Activated naive CD8-positive, alpha-beta T cell treated with anti-CD3 and anti-CD28 coated beads, Interleukin-2, amount 50 U/mL, for 24 hours (primary cell): ENCODE data around the gene TP63.

Experiments
- ATAC-seq: fragments of 150-1000 bp; cut with Tn5 transposase; one replicate; pipeline ENCODE4 v1.10.0; 2021
- DNase-seq: peaks from one replicate; pipeline ENCODE4 v3.0.0; 2021
- H3K27ac Mint-ChIP-seq: one replicate; pipeline ENCODE4 v1.8.0; 2021; ENCODE audit warnings: mild to moderate bottlenecking, mixed read lengths
- H3K27me3 Mint-ChIP-seq: one replicate; pipeline ENCODE4 v1.8.0; 2021; ENCODE audit warnings: mixed read lengths
- H3K36me3 Mint-ChIP-seq: one replicate; pipeline ENCODE4 v1.8.0; 2021; ENCODE audit warnings: low read depth, mixed read lengths
- H3K4me1 Mint-ChIP-seq: one replicate; pipeline ENCODE4 v1.8.0; 2021; ENCODE audit warnings: mixed read lengths
- H3K4me3 Mint-ChIP-seq: one replicate; pipeline ENCODE4 v1.8.0; 2021; ENCODE audit warnings: mild to moderate bottlenecking, moderate library complexity, mixed read lengths
- H3K9me3 Mint-ChIP-seq: one replicate; pipeline ENCODE4 v1.8.0; 2021; ENCODE audit warnings: mixed read lengths

Gene TP63

DNA sequence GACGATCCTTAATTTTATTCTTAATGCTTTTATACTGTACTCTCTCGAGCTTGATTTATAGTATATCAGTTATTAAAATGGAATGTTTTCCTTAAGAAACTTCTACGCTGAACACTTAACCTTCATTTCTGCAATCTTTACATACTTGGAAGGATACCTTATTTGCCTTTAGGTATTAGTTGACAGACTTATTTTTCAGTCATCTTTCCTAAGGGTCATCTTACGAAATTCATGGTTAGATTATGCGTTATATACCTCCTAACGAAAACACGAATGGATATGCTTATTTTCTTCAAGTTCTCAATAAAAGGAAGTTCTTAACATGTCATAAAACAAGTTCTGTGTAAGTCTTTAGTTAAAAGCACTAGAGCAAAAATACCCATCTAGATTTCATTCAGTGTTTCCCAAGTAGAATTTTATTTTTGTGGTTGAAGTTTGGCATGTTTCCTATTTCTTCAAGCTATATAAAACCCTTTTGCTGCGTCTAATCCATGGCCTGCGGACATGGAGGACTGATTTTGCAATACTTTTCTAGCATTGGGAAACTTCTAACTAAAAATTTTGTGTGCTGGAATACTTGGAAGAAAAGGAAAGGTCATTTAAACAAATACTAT lies 231.3 kb downstream of the TP63 start:
- ATAC-seq (no peak), DNase-seq (no peak)
- no peak overlapping the region for H3K4me3 Mint-ChIP-seq
- no peaks in the 10 kb centered on the region for H3K36me3 Mint-ChIP-seq
- H3K4me1 Mint-ChIP-seq = no peaks in the 10 kb centered on the region
- H3K27me3 Mint-ChIP-seq = peaks cover 2% of the 10 kb centered on the region
- H3K9me3 Mint-ChIP-seq = no peaks in the 10 kb centered on the region
- no peak overlapping the region for H3K27ac Mint-ChIP-seq

- DNase-seq (no peak), ATAC-seq (no peak)
- Mint-ChIP-seq H3K4me1 (no peaks in the 10 kb centered on the region), H3K27ac (no peak overlapping the region), H3K9me3 (no peaks in the 10 kb centered on the region), H3K27me3 (peaks cover 2% of the 10 kb centered on the region), H3K36me3 (no peaks in the 10 kb centered on the region), H3K4me3 (no peak overlapping the region)
These were observed 231.8 kb downstream of the TP63 start for GRCh38 chr3:189863031-189863430.

DNA sequence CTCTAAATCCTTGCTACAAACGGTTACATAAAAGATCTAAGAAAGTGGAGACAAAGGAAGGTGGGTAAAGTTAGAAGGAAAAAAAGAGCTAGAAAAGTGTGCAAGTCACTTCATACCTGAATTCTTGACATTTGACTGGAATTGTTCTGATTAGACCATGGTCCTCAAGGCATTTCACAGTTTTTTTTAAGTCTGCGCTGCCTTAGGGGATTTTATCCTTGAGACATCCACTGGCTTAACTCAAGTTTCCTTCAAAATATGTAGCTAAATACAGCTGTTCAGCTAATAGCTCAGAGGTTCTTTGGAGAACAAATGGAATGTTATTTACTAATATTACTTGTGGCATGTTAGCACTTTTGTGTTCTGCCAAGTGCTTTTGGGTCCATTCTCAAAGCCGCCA lies 236.9 kb downstream of the TP63 start:
- H3K27me3 Mint-ChIP-seq = peaks cover 2% of the 10 kb centered on the region
- no peak overlapping the region for H3K4me3 Mint-ChIP-seq
- DNase-seq (no peak), ATAC-seq (no peak)
- H3K27ac Mint-ChIP-seq = no peak overlapping the region
- no peaks in the 10 kb centered on the region for H3K4me1 Mint-ChIP-seq
- H3K9me3 Mint-ChIP-seq = no peaks in the 10 kb centered on the region
- H3K36me3 Mint-ChIP-seq = no peaks in the 10 kb centered on the region

DNA sequence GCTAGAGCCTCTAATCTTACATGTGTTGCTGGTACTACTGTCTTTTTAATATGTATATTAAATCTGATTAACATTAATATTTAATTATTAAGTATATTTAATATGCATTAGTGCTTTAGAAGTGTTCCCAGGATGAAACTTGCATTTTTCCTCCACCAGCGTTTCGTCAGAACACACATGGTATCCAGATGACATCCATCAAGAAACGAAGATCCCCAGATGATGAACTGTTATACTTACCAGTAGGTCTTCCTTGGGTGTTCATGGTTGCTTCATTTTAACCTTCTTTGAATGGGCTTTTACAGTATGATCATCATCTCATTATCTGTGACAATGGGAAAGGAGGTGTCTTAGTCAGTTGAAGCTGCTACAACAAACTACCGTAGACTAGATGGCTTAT lies 238.0 kb downstream of the TP63 start:
- no peaks in the 10 kb centered on the region for H3K9me3 Mint-ChIP-seq
- ATAC-seq (no peak), DNase-seq (no peak)
- H3K27ac Mint-ChIP-seq = no peak overlapping the region
- no peak overlapping the region for H3K4me3 Mint-ChIP-seq
- H3K36me3 Mint-ChIP-seq = no peaks in the 10 kb centered on the region
- no peaks in the 10 kb centered on the region for H3K4me1 Mint-ChIP-seq
- peaks cover 2% of the 10 kb centered on the region for H3K27me3 Mint-ChIP-seq

GRCh38 chr3:189871418-189871817 lies 240.2 kb downstream of the TP63 start:
- no peaks in the 10 kb centered on the region for H3K36me3 Mint-ChIP-seq
- H3K9me3 Mint-ChIP-seq = no peaks in the 10 kb centered on the region
- ATAC-seq (no peak), DNase-seq (no peak)
- H3K4me3 Mint-ChIP-seq = no peak overlapping the region
- no peaks in the 10 kb centered on the region for H3K4me1 Mint-ChIP-seq
- no peak overlapping the region for H3K27ac Mint-ChIP-seq
- peaks cover 2% of the 10 kb centered on the region for H3K27me3 Mint-ChIP-seq

DNA sequence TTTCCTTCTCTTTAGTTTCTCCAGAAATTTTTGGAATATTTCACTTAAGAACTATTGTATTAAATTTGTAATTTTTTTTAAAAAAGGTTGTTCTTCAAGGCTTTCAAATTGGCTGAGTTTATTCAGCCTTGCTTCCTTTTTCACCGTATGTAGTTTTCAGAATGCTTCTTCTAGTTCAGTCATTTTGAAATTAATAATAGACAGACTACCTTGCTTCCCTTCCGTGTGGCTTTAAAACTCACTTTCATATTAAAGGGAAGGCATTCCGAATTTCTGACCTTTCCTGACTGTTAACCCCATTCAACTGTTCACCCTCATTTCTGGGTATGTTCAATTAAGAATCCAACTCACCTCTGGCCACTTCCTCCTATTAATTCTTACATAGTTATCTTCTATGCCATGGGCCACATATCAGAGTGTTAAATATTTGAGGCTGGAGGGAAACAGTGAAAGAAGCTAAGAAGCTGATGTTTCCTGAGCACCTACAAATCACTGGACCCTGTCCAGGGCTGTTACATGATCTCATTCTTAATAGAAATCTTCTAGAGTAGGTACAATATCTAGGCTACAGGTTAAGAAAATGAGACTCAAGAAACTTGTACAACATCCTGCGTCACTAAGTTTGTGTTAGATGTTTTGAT lies 252.0 kb downstream of the TP63 start:
- peaks cover 7% of the 10 kb centered on the region for H3K27me3 Mint-ChIP-seq
- no peak for DNase-seq
- no peaks in the 10 kb centered on the region for H3K36me3 Mint-ChIP-seq
- no peaks in the 10 kb centered on the region for H3K9me3 Mint-ChIP-seq
- no peaks in the 10 kb centered on the region for H3K4me1 Mint-ChIP-seq
- no peak overlapping the region for H3K27ac Mint-ChIP-seq
- no peak overlapping the region for H3K4me3 Mint-ChIP-seq
- no peak for ATAC-seq

DNA sequence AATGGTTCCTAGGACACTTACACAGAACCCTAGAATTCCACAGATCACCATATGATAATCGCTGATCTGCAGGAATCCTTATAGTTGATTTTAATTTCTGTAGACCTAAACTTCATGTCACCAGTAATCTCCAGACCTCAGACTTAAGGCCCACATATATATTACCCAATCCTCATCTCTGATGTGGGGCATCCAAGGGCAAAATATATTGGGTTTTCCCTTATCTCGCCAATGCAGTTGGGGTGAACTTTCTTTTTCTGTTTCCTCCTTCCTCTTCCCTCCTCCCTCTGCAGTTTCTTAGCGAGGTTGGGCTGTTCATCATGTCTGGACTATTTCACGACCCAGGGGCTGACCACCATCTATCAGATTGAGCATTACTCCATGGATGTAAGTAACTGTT lies 259.3 kb downstream of the TP63 start:
- no peaks in the 10 kb centered on the region for H3K4me1 Mint-ChIP-seq
- no peaks in the 10 kb centered on the region for H3K36me3 Mint-ChIP-seq
- no peak overlapping the region for H3K4me3 Mint-ChIP-seq
- H3K27me3 Mint-ChIP-seq = no peaks in the 10 kb centered on the region
- no peak overlapping the region for H3K27ac Mint-ChIP-seq
- no peak for DNase-seq
- ATAC-seq = no peak
- no peaks in the 10 kb centered on the region for H3K9me3 Mint-ChIP-seq

DNA sequence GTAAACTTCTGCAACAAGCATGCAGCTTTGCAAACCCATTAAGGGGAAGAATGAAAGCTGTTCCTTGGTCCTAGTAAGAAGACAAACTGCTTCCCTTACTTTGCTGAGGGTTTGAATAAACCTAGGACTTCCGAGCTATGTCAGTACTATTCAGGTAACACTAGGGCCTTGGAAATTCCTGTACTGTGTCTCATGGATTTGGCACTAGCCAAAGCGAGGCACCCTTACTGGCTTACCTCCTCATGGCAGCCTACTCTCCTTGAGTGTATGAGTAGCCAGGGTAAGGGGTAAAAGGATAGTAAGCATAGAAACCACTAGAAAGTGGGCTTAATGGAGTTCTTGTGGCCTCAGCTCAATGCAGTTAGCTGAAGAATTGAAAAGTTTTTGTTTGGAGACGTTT lies 265.3 kb downstream of the TP63 start:
- no peaks in the 10 kb centered on the region for H3K4me1 Mint-ChIP-seq
- no peak overlapping the region for H3K4me3 Mint-ChIP-seq
- DNase-seq (no peak), ATAC-seq (no peak)
- no peaks in the 10 kb centered on the region for H3K36me3 Mint-ChIP-seq
- no peak overlapping the region for H3K27ac Mint-ChIP-seq
- H3K27me3 Mint-ChIP-seq = peaks cover 3% of the 10 kb centered on the region
- H3K9me3 Mint-ChIP-seq = no peaks in the 10 kb centered on the region

GRCh38 chr3:189897406-189897805 lies 266.2 kb downstream of the TP63 start:
- ATAC-seq (no peak), DNase-seq (no peak)
- Mint-ChIP-seq H3K4me1 (no peaks in the 10 kb centered on the region), H3K36me3 (no peaks in the 10 kb centered on the region), H3K9me3 (no peaks in the 10 kb centered on the region), H3K27ac (no peak overlapping the region), H3K27me3 (peaks cover 3% of the 10 kb centered on the region), H3K4me3 (no peak overlapping the region)

DNA sequence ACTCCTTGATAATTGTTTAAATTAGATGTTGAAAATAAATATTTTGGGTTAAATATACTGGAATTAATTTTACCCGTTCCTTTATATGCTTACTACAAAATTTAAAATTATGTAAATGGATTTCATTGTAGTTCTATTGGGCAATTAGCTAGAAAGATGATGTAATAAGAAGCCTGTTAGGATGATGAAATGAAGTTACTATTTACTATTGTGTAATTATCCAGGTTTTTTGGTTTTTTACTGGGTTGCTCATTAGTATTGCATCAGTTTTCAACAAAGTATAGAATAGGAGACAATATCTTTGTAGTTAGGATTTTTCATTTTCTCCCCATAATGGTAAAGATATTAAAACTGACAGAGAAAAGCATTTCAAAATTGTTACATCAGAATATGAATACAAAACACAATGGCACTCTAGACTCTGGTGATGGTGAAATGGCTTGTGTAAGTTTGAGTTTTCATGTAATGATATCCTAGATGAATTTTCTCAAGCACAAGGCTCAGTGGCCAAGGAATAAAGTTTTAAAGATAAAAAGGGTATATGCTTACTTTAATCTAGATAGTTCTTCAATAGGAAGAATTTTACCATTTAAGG lies 267.5 kb downstream of the TP63 start:
- no peaks in the 10 kb centered on the region for H3K36me3 Mint-ChIP-seq
- no peaks in the 10 kb centered on the region for H3K9me3 Mint-ChIP-seq
- no peak overlapping the region for H3K4me3 Mint-ChIP-seq
- H3K27ac Mint-ChIP-seq = no peak overlapping the region
- peaks cover 3% of the 10 kb centered on the region for H3K27me3 Mint-ChIP-seq
- DNase-seq (no peak), ATAC-seq (no peak)
- H3K4me1 Mint-ChIP-seq = no peaks in the 10 kb centered on the region

DNA sequence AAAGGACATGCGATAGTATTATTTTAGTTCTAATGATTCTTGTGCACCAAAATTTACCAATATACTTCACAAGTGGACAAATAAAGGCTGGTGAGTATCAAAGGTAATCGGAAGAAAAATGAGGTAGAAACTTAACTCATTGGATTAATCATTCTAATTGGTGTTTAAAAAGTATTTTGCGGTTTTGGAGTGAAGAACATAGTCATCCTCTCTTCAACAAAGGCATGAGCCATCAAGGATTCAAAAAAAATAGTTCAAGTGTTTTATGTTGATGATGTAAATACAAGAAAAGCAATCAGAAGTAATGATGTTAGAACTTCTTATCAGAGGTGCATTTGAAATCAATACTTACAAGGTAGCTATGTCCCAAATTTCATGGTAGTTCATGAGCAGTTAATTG lies 268.0 kb downstream of the TP63 start:
- ATAC-seq = no peak
- DNase-seq = no peak
- Mint-ChIP-seq H3K9me3 (no peaks in the 10 kb centered on the region), H3K36me3 (no peaks in the 10 kb centered on the region), H3K27ac (no peak overlapping the region), H3K4me1 (no peaks in the 10 kb centered on the region), H3K4me3 (no peak overlapping the region), H3K27me3 (peaks cover 3% of the 10 kb centered on the region)

DNA sequence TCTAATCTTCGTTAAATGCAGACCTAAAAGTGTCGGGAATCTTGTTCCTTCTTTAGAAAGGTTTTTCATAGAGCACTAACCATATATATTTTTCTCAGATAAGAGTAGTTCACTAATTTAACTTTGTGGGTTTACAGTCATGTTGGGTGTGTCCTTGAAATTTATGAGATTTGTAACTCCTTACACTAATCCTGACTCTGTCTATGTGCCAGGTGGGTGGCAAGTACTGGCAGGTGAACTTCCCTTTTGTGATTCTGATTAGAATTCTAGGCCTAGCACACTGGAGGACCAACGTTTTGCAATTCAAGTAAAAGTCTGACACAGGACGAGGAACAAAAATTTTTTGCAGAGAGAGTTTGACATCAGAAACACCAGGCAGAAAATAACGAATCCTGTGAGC lies 269.4 kb downstream of the TP63 start:
- DNase-seq (no peak), ATAC-seq (no peak)
- no peaks in the 10 kb centered on the region for H3K4me1 Mint-ChIP-seq
- peaks cover 3% of the 10 kb centered on the region for H3K27me3 Mint-ChIP-seq
- no peaks in the 10 kb centered on the region for H3K9me3 Mint-ChIP-seq
- H3K36me3 Mint-ChIP-seq = no peaks in the 10 kb centered on the region
- H3K4me3 Mint-ChIP-seq = no peak overlapping the region
- H3K27ac Mint-ChIP-seq = no peak overlapping the region

DNA sequence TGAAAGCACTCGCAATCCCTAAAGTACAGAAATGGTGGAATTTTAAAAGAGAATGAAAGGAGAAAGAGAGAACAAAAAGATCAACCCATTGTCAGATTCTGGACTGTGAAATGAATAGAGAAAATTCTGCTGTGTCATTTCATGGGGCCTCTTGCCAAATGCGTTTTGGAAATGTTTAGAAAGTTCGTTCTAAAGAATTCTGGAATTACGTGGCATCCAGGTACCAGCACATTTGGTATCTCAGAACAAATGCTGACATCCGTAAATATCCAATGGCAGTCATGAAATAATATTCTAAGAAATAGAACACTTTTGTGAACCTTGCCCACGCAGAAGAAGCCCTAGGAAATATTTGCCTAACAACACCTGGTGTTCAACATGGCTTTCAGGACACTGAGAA lies 270.3 kb downstream of the TP63 start:
- no peaks in the 10 kb centered on the region for H3K9me3 Mint-ChIP-seq
- no peak overlapping the region for H3K27ac Mint-ChIP-seq
- H3K4me1 Mint-ChIP-seq = no peaks in the 10 kb centered on the region
- DNase-seq = no peak
- no peaks in the 10 kb centered on the region for H3K36me3 Mint-ChIP-seq
- peaks cover 3% of the 10 kb centered on the region for H3K27me3 Mint-ChIP-seq
- no peak for ATAC-seq
- H3K4me3 Mint-ChIP-seq = no peak overlapping the region

DNA sequence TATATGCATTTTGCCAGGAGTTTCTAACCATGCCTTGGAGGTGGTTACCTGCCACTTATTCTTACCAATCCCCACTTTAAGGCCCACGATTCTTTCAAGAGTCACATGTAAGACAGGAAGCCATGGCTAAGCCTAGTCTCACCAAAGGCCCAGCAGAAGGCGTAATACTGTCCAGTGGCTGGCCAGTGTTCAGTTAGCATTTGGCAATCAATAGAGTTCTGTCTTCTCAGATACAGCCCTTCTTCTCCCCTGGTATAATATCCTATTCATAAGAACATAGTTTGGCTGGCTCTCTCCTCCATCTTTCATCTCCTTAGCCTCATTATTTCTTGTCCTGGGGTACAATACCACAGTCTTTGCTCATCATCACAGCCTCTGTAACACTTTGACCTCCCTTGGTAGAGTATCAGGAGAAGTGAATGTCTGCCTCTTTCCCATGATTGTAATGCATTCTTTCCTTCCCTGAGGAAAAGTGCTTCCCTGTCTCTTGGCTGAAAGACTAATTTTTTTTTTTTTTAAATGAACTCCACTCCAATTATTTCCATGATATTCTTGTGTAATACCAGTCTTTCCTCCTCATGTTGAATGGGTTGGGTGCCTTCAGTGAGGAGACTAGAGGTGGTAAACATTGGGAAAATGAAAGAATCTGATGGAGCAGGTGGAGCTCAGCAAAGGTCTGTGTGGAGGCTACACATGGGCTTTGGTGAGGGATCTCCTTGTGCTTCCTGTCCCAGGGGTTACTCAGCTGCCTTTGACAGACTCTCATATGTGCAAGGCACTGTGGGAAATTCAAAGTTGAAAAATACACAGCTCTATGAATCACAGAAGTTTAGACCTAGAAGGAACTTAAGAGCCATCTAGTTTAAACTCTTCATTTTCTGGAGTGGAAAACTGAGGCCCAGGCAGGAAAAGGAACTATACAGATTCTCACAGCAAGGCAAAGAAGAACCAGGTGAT lies 271.3 kb downstream of the TP63 start:
- DNase-seq (no peak), ATAC-seq (no peak)
- H3K9me3 Mint-ChIP-seq = no peaks in the 10 kb centered on the region
- H3K36me3 Mint-ChIP-seq = no peaks in the 10 kb centered on the region
- H3K4me3 Mint-ChIP-seq = no peak overlapping the region
- H3K27me3 Mint-ChIP-seq = peaks cover 4% of the 10 kb centered on the region
- no peak overlapping the region for H3K27ac Mint-ChIP-seq
- no peaks in the 10 kb centered on the region for H3K4me1 Mint-ChIP-seq
